ENCODE data around the gene DOK5. TPM values are rescaled to one million over a fixed set of nuclear protein-coding genes. Genes with fewer than 3 reads are reported as not detected.

The DOK5 gene
- total RNA-seq, 1 donor from 2014 or later, result 0.74 TPM

- Histone ChIP-seq H3K27me3 (ENCODE audit: low read depth) (no peaks in the 10 kb centered on the region), H3K9me3 (no peaks in the 10 kb centered on the region), H3K36me3 (no peaks in the 10 kb centered on the region), H3K4me3 (no peak overlapping the region), H3K4me1 (no peaks in the 10 kb centered on the region), H3K27ac (no peak overlapping the region)
- ATAC-seq (no peak), DNase-seq (no peak)
- intact Hi-C loops (cut with DNase I), result no loop called here
- no peak for TF ChIP-seq CTCF (IDR thresholded peaks at IDR 0.05)
Observed at GRCh38 chr20:54570561-54570960, 95.2 kb downstream of the DOK5 start.

DNA sequence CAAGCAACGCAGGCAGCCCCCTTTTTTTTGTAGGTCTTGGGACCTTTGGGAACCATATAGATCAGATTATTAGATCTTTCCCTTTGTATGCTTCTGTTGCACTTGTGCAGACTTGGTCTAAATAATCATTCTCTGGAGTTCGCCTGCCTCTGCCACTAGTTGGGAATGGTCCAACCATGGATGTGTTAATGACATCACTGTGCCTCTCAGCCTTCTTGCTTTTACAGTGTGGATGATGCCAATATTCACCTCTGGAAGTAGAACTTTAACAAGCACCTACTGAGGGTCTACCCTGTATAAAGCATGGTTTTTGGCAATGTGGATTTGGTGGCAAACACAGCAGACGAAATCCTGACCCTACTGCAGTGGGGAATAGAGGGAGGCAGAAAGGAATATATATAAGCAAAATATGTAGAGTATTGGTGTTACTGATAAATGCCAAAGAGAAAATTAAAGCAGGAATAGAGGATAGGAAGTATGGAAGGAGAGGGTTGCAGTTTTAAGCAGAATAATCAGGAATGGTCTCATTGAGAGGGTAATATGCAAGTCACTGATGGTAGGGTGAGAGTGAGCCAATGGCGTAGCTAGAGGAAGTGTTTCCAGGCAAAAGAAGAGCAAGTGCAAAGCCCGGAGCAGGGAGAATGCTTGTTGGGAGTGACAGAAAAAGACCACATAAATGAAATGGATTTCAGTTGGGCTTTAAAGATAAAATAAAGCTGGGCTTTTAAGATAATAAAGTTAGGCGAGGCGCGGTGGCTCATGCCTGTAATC is 97.5 kb downstream of the DOK5 start:
- Histone ChIP-seq H3K36me3 (no peaks in the 10 kb centered on the region), H3K4me3 (no peak overlapping the region), H3K27ac (no peak overlapping the region), H3K9me3 (no peaks in the 10 kb centered on the region), H3K4me1 (no peaks in the 10 kb centered on the region), H3K27me3 (ENCODE audit: low read depth) (no peaks in the 10 kb centered on the region)
- intact Hi-C loops (cut with DNase I), result no loop called here
- TF ChIP-seq CTCF (IDR thresholded peaks at IDR 0.05), result no peak
- ATAC-seq, result no peak
- no peak for DNase-seq

GRCh38 chr20:54573838-54574237 is 98.4 kb downstream of the DOK5 start:
- H3K27ac ChIP-seq, result no peak overlapping the region
- no peak for ATAC-seq
- intact Hi-C loops (cut with DNase I), result no loop called here
- no peaks in the 10 kb centered on the region for H3K9me3 ChIP-seq
- H3K27me3 ChIP-seq (ENCODE audit: low read depth), result no peaks in the 10 kb centered on the region
- no peak for DNase-seq
- no peaks in the 10 kb centered on the region for H3K4me1 ChIP-seq
- no peak overlapping the region for H3K4me3 ChIP-seq
- no peak for TF ChIP-seq CTCF (IDR thresholded peaks at IDR 0.05)
- no peaks in the 10 kb centered on the region for H3K36me3 ChIP-seq

- intact Hi-C loops (cut with DNase I), result no loop called here
- no peak overlapping the region for H3K4me3 ChIP-seq
- ATAC-seq, result no peak
- no peaks in the 10 kb centered on the region for H3K36me3 ChIP-seq
- H3K27ac ChIP-seq, result no peak overlapping the region
- H3K4me1 ChIP-seq, result no peaks in the 10 kb centered on the region
- H3K27me3 ChIP-seq (ENCODE audit: low read depth), result no peaks in the 10 kb centered on the region
- DNase-seq, result no peak
- H3K9me3 ChIP-seq, result no peaks in the 10 kb centered on the region
- no peak for TF ChIP-seq CTCF (IDR thresholded peaks at IDR 0.05)
Observed at GRCh38 chr20:54576518-54576917, 101.1 kb downstream of the DOK5 start.

DNA sequence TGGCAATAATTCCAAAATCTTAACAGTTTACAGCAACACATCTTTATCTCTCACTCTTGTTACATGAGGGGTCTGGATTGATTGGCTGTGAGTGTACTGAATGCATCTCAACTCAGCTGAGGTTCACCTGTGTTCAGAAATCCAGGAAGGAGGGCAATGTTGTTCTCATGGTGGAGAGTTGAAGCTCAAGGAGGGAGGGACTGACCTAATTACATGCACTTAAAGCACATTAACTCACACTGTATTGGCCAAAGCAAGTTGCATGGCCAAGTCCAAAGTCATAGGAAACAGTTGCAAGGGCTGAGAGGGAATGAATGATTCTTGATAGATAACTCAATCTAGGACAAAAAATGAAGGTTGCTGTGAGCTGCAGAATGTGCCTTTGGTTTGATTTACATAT is 102.2 kb downstream of the DOK5 start:
- H3K36me3 ChIP-seq, result no peaks in the 10 kb centered on the region
- H3K27me3 ChIP-seq (ENCODE audit: low read depth), result no peaks in the 10 kb centered on the region
- H3K9me3 ChIP-seq, result no peaks in the 10 kb centered on the region
- TF ChIP-seq CTCF (IDR thresholded peaks at IDR 0.05), result no peak
- intact Hi-C loops (cut with DNase I), result no loop called here
- ATAC-seq (no peak), DNase-seq (no peak)
- H3K4me3 ChIP-seq, result no peak overlapping the region
- H3K27ac ChIP-seq, result no peak overlapping the region
- H3K4me1 ChIP-seq, result no peaks in the 10 kb centered on the region

All from lower lobe of right lung (tissue), 2 donors.